Measurements from ENCODE around the gene CELF2. TPM values are rescaled to one million over a fixed set of nuclear protein-coding genes. Genes with fewer than 3 reads are reported as not detected.
A peak's percentile ranks its signal among the peaks of the same experiment; 100 is the strongest.

CELF2 gene
- total and polyA plus RNA-seq, 9 of the 15 experiments (the other 6 are each of a cell fraction or from before 2014, with no cell fraction given): 4.0 to 20.3 (median 11.1) TPM

DNA sequence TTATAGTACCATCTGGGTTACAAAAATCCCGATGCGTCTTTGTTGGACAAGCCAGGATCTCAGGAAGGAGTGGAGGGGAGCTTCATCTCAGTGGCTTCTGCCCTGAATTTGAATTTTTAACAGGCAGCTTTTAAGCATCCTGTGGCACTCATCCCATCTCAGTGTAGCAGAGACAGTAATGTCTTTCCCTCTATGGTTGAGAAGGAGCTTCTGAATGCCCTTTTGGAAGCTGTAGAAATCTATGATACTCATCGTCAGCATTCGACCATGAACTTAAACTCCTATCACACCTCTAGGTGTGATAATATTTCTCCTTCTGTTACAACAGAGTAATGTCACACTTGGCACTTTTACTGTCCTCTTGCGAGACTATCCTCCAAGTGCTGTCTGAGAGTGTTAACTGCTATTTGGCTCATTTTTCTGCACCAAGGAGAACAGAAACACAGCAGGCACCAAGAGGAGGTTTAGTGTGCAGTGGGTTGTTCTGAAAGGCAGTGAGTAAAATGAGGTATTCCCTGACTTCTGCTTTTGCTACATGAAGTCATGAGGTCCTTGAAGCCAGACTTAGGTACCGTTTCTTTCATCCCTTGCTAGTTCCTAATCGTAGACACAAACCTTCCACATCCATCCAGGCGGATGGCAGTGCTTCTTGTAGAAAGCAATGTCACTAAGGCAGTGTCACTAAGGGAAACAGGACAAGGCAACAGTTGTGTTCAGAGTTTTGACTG is 177.4 kb downstream of the CELF2 start:
- intact Hi-C loops (cut with micrococcal nuclease) (no loop called here), in situ Hi-C loops (cut with MboI) (no loop called here)
- no peaks in the 10 kb centered on the region for H3K9me3 ChIP-seq (replicated peaks; ENCODE audit: control insufficient read depth, insufficient read depth, low read depth, low read length)
- POLR2A ChIA-PET: no interaction called here
- H3K27ac ChIP-seq (ENCODE audit: extremely low read depth, low read depth, low read length): no peak overlapping the region
- WGBS (ENCODE audit: insufficient coverage, low coverage, missing lambda C conversion rate): 69% methylated on average over 8 of the region's 8 CpGs
- H2AFZ ChIP-seq (ENCODE audit: low read depth, low read length): no peak overlapping the region
- H3K79me2 ChIP-seq (ENCODE audit: control insufficient read depth, insufficient read depth, low read length): no peaks in the 10 kb centered on the region
- CTCF ChIA-PET (ENCODE audit: low intra/inter-chr PET ratio): no interaction called here
- no peak for DNase-seq (ENCODE audit: extremely low read depth in 1 of 4, low spot score in 3 of 4)
- no peak overlapping the region for H3K9ac ChIP-seq (ENCODE audit: insufficient read depth in 1 of 2, low read depth in 2 of 2, low read length in 2 of 2)
- H4K20me1 ChIP-seq (replicated peaks; ENCODE audit: control insufficient read depth, insufficient read depth, low read length): no peaks in the 10 kb centered on the region; the same call in 1 of the 2 replicates
- TF ChIP-seq MYC (IDR thresholded peaks at IDR 0.05; ENCODE audit: low read depth, low read length) (no peak), MYC (CRISPR knock-in tag; IDR thresholded peaks at IDR 0.05; ENCODE audit: borderline replicate concordance, low read depth) (no peak), NUFIP1 (IDR thresholded peaks at IDR 0.05; ENCODE audit: partially characterized antibody) (no peak), SPI1 (IDR thresholded peaks at IDR 0.05; ENCODE audit: borderline replicate concordance, low read depth, low read length) (peak; percentile 8; the same call in 1 of the 2 replicates)
- no peak for FAIRE-seq
- BruUV-seq (replicated peaks): no TSS peak
- H3K4me2 ChIP-seq (ENCODE audit: insufficient read depth, low read length): no peak overlapping the region
- no peak overlapping the region for H3K4me3 ChIP-seq
- ATAC-seq: no peak
- no peaks in the 10 kb centered on the region for H3K27me3 ChIP-seq (ENCODE audit: control insufficient read depth in 2 of 2, insufficient read depth in 2 of 2, low read length in 2 of 2)
- H3K9me1 ChIP-seq (ENCODE audit: control insufficient read depth, insufficient read depth, low read length): no peaks in the 10 kb centered on the region
- no peaks in the 10 kb centered on the region; a peak in 2 of 5 replicates for H3K4me1 ChIP-seq (replicated peaks in 1 of 2; ENCODE audit: control insufficient read depth in 2 of 2, insufficient read depth in 2 of 2, low read length in 2 of 2)
- no peaks in the 10 kb centered on the region for H3K36me3 ChIP-seq (ENCODE audit: control insufficient read depth, insufficient read depth, low read length)

- Histone ChIP-seq H3K27ac (ENCODE audit: extremely low read depth, low read depth, low read length) (no peak overlapping the region), H3K4me3 (no peak overlapping the region), H4K20me1 (replicated peaks; ENCODE audit: control insufficient read depth, insufficient read depth, low read length) (no peaks in the 10 kb centered on the region; the same call in 1 of the 2 replicates), H3K4me2 (ENCODE audit: insufficient read depth, low read length) (no peak overlapping the region), H3K4me1 (replicated peaks in 1 of 2; ENCODE audit: control insufficient read depth in 2 of 2, insufficient read depth in 2 of 2, low read length in 2 of 2) (no peaks in the 10 kb centered on the region; a peak in 1 of 5 replicates), H2AFZ (ENCODE audit: low read depth, low read length) (no peak overlapping the region), H3K9me3 (replicated peaks; ENCODE audit: control insufficient read depth, insufficient read depth, low read depth, low read length) (no peaks in the 10 kb centered on the region), H3K9ac (ENCODE audit: insufficient read depth in 1 of 2, low read depth in 2 of 2, low read length in 2 of 2) (no peak overlapping the region), H3K79me2 (ENCODE audit: control insufficient read depth, insufficient read depth, low read length) (no peaks in the 10 kb centered on the region), H3K27me3 (ENCODE audit: control insufficient read depth in 2 of 2, insufficient read depth in 2 of 2, low read length in 2 of 2) (no peaks in the 10 kb centered on the region), H3K9me1 (ENCODE audit: control insufficient read depth, insufficient read depth, low read length) (no peaks in the 10 kb centered on the region), H3K36me3 (ENCODE audit: control insufficient read depth, insufficient read depth, low read length) (no peaks in the 10 kb centered on the region)
- CTCF ChIA-PET (ENCODE audit: low intra/inter-chr PET ratio): no interaction called here
- DNase-seq (ENCODE audit: extremely low read depth in 1 of 4, low spot score in 3 of 4) (no peak), ATAC-seq (no peak), FAIRE-seq (no peak)
- POLR2A ChIA-PET: no interaction called here
- in situ Hi-C loops (cut with MboI) (no loop called here), intact Hi-C loops (cut with micrococcal nuclease) (no loop called here)
- no TSS peak for BruUV-seq (replicated peaks)
- WGBS (ENCODE audit: insufficient coverage, low coverage, missing lambda C conversion rate): 68% methylated on average over 7 of the region's 7 CpGs
- TF ChIP-seq REST (IDR thresholded peaks at IDR 0.05; ENCODE audit: borderline replicate concordance) (no peak), REST (CRISPR knock-in tag; IDR thresholded peaks at IDR 0.05; ENCODE audit: low read depth) (no peak), NFE2 (IDR thresholded peaks at IDR 0.05; ENCODE audit: low read depth) (no peak), HNRNPUL1 (IDR thresholded peaks at IDR 0.05; ENCODE audit: low read length) (no peak)
Observed at GRCh38 chr10:11195623-11196022, 178.0 kb downstream of the CELF2 start.

All from K562 (cell line).